Measurements from ENCODE around the gene SMARCA2. TPM values are rescaled to one million over a fixed set of nuclear protein-coding genes. Genes with fewer than 3 reads are reported as not detected.

Gene SMARCA2
- total and polyA plus RNA-seq, 4 donors, result 18.8 to 67.0 (median 41.1) TPM

DNA sequence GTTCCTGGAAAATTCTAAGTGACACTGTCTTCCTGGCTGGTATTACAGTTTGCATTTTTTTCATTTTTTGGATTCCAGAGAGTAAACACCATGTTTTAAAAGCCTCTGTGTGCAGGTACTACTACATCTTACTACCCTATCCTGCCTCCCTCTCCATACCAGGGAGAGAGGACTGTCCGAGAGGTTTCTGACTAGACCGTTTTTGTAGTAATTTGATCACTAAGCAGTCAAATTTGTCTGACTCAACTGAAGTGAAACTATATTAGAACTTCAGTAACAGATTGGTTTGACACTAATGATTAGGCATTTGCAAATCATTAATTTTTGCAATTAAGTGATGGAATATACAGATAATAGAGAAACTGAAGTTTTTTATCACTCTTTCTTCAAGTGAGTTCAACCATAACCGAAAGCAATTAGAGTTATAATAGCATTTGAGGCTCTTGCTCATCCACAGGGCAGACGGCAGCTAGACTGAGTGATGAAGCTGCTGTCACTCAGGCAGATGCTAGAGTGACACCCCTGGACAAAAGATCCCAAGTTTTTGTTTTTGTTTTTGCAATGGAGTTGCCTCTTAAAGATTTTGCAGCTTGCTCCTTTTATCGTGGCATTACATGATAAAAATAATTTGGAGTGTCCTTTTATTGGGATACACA is 44.3 kb downstream of the SMARCA2 start:
- Histone ChIP-seq H3K9ac (ENCODE audit: low read depth in 1 of 2, low read length in 2 of 2) (no peak overlapping the region), H3K36me3 (ENCODE audit: control insufficient read depth in 4 of 4, insufficient read depth in 3 of 4, low read depth in 1 of 4, low read length in 3 of 4) (peaks cover 3 to 80% (median 58%) of the 10 kb centered on the region in 4 donors), H3K9me3 (ENCODE audit: control insufficient read depth in 4 of 4, low read length in 3 of 4) (no peaks in the 10 kb centered on the region), H3K27me3 (ENCODE audit: control insufficient read depth in 4 of 4, insufficient read depth in 4 of 4, low read length in 3 of 4) (no peaks in the 10 kb centered on the region), H3K27ac (ENCODE audit: low read depth in 1 of 2, low read length in 2 of 2) (no peak overlapping the region), H3K4me3 (ENCODE audit: low read depth in 1 of 3, low read length in 3 of 3) (no peak overlapping the region), H3K4me1 (ENCODE audit: control insufficient read depth in 4 of 4, insufficient read depth in 4 of 4, low read length in 3 of 4) (no peaks in the 10 kb centered on the region)
- no peak for TF ChIP-seq GABPA (IDR thresholded peaks at IDR 0.05 in 1 of 2, conservative IDR thresholded peaks at IDR 0.05 in 1 of 2)
- no peak for TF ChIP-seq SP1 (IDR thresholded peaks at IDR 0.05)
- no peak for TF ChIP-seq EGR1 (IDR thresholded peaks at IDR 0.05; ENCODE audit: low read depth in 2 of 2)
- no peak for TF ChIP-seq YY1 (IDR thresholded peaks at IDR 0.05)
- TF ChIP-seq, protein P1, sequence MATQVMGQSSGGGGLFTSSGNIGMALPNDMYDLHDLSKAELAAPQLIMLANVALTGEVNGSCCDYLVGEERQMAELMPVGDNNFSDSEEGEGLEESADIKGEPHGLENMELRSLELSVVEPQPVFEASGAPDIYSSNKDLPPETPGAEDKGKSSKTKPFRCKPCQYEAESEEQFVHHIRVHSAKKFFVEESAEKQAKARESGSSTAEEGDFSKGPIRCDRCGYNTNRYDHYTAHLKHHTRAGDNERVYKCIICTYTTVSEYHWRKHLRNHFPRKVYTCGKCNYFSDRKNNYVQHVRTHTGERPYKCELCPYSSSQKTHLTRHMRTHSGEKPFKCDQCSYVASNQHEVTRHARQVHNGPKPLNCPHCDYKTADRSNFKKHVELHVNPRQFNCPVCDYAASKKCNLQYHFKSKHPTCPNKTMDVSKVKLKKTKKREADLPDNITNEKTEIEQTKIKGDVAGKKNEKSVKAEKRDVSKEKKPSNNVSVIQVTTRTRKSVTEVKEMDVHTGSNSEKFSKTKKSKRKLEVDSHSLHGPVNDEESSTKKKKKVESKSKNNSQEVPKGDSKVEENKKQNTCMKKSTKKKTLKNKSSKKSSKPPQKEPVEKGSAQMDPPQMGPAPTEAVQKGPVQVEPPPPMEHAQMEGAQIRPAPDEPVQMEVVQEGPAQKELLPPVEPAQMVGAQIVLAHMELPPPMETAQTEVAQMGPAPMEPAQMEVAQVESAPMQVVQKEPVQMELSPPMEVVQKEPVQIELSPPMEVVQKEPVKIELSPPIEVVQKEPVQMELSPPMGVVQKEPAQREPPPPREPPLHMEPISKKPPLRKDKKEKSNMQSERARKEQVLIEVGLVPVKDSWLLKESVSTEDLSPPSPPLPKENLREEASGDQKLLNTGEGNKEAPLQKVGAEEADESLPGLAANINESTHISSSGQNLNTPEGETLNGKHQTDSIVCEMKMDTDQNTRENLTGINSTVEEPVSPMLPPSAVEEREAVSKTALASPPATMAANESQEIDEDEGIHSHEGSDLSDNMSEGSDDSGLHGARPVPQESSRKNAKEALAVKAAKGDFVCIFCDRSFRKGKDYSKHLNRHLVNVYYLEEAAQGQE (IDR thresholded peaks at IDR 0.05), result no peak
- TF ChIP-seq, protein P2, sequence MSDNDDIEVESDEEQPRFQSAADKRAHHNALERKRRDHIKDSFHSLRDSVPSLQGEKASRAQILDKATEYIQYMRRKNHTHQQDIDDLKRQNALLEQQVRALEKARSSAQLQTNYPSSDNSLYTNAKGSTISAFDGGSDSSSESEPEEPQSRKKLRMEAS (IDR thresholded peaks at IDR 0.05), result no peak
- TF ChIP-seq, protein P3, sequence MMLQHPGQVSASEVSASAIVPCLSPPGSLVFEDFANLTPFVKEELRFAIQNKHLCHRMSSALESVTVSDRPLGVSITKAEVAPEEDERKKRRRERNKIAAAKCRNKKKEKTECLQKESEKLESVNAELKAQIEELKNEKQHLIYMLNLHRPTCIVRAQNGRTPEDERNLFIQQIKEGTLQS (IDR thresholded peaks at IDR 0.05), result no peak
- TF ChIP-seq RAD21 (IDR thresholded peaks at IDR 0.05), result no peak
- no peak for DNase-seq (ENCODE audit: low spot score)
- WGBS, result 95% methylated on average over 5 of the region's 5 CpGs

DNA sequence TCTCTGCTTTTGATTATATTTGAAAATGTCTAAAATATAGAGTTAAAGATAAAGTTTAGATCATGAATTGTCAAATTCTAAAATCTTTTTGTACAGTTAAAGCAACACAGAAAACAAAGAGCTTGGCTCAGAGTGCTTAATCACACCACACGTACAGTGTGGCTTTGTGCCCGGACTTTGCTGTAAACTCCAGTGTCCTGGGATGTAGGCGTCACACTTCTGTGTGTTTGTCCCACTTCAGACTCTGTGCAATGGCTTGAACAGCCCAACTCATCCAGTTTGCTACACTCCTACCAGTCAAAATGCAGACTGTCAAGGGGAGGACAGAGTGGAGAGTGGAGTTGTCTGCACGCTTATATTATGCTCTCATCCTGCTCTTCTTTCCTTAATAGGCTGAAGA is 45.3 kb downstream of the SMARCA2 start:
- TF ChIP-seq YY1 (IDR thresholded peaks at IDR 0.05), result no peak
- TF ChIP-seq FOXA1 (IDR thresholded peaks at IDR 0.05), result no peak
- TF ChIP-seq NR2F2 (IDR thresholded peaks at IDR 0.05), result no peak
- no peak for TF ChIP-seq RAD21 (IDR thresholded peaks at IDR 0.05)
- TF ChIP-seq HNF4G (IDR thresholded peaks at IDR 0.05), result no peak
- TF ChIP-seq, protein P2 (IDR thresholded peaks at IDR 0.05), result no peak
- no peak for TF ChIP-seq EGR1 (IDR thresholded peaks at IDR 0.05; ENCODE audit: low read depth in 2 of 2)
- no peak for TF ChIP-seq SP1 (IDR thresholded peaks at IDR 0.05)
- TF ChIP-seq, protein P4, sequence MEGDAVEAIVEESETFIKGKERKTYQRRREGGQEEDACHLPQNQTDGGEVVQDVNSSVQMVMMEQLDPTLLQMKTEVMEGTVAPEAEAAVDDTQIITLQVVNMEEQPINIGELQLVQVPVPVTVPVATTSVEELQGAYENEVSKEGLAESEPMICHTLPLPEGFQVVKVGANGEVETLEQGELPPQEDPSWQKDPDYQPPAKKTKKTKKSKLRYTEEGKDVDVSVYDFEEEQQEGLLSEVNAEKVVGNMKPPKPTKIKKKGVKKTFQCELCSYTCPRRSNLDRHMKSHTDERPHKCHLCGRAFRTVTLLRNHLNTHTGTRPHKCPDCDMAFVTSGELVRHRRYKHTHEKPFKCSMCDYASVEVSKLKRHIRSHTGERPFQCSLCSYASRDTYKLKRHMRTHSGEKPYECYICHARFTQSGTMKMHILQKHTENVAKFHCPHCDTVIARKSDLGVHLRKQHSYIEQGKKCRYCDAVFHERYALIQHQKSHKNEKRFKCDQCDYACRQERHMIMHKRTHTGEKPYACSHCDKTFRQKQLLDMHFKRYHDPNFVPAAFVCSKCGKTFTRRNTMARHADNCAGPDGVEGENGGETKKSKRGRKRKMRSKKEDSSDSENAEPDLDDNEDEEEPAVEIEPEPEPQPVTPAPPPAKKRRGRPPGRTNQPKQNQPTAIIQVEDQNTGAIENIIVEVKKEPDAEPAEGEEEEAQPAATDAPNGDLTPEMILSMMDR (IDR thresholded peaks at IDR 0.05; ENCODE audit: low read depth, low read length, missing input control), result no peak
- H3K4me1 ChIP-seq (ENCODE audit: control insufficient read depth in 4 of 4, insufficient read depth in 4 of 4, low read length in 3 of 4), result no peaks in the 10 kb centered on the region
- H3K4me3 ChIP-seq (ENCODE audit: low read depth in 1 of 3, low read length in 3 of 3), result no peak overlapping the region
- H3K36me3 ChIP-seq (ENCODE audit: control insufficient read depth in 4 of 4, insufficient read depth in 3 of 4, low read depth in 1 of 4, low read length in 3 of 4), result peaks cover 3 to 74% (median 56%) of the 10 kb centered on the region in 4 donors
- no peak overlapping the region for H3K27ac ChIP-seq (ENCODE audit: low read depth in 1 of 2, low read length in 2 of 2)
- WGBS, result 95% methylated on average over 4 of the region's 4 CpGs
- no peaks in the 10 kb centered on the region for H3K9me3 ChIP-seq (ENCODE audit: control insufficient read depth in 4 of 4, low read length in 3 of 4)
- H3K27me3 ChIP-seq (ENCODE audit: control insufficient read depth in 4 of 4, insufficient read depth in 4 of 4, low read length in 3 of 4), result no peaks in the 10 kb centered on the region
- H3K9ac ChIP-seq (ENCODE audit: low read depth in 1 of 2, low read length in 2 of 2), result no peak overlapping the region
- no peak for DNase-seq (ENCODE audit: low spot score)

Measured in liver (tissue), 9 donors.